ENCODE results near the gene REV3L. TPM values are rescaled to one million over a fixed set of nuclear protein-coding genes. Genes with fewer than 3 reads are reported as not detected.

REV3L gene
- total RNA-seq, 1 experiment from 2014 or later, result 17.2 TPM

DNA sequence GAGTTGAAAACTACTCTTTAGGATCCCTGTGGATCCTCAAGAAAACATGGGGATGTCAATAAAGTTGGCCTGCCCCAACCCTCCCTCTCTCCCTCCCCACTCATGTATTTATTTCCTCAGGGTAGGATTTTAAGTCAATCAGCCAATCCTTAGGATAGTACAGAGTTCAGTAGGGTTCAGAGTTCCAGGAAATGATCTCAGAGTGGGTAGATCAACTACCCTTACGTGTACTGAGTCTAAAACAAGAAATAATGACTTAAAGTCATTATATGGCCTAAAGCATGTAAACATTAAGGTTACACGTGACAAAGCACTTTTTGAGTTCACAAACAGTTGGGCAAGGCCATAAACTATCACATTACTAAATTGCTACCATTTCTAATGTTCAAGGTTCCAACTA lies 47.2 kb upstream of the REV3L start:
- no peak overlapping the region for H3K4me3 Mint-ChIP-seq (ENCODE audit: low read depth, unreplicated experiment)
- DNase-seq, result no peak
- no peak overlapping the region for H3K27ac Mint-ChIP-seq (ENCODE audit: unreplicated experiment)
- H3K27me3 Mint-ChIP-seq (ENCODE audit: unreplicated experiment), result no peaks in the 10 kb centered on the region
- CTCF ChIA-PET, result no interaction called here
- intact Hi-C loops (cut with micrococcal nuclease; ENCODE audit: unreplicated experiment), result no loop called here
- H3K36me3 Mint-ChIP-seq (ENCODE audit: insufficient read depth, unreplicated experiment), result no peaks in the 10 kb centered on the region
- TF ChIP-seq, protein P1, sequence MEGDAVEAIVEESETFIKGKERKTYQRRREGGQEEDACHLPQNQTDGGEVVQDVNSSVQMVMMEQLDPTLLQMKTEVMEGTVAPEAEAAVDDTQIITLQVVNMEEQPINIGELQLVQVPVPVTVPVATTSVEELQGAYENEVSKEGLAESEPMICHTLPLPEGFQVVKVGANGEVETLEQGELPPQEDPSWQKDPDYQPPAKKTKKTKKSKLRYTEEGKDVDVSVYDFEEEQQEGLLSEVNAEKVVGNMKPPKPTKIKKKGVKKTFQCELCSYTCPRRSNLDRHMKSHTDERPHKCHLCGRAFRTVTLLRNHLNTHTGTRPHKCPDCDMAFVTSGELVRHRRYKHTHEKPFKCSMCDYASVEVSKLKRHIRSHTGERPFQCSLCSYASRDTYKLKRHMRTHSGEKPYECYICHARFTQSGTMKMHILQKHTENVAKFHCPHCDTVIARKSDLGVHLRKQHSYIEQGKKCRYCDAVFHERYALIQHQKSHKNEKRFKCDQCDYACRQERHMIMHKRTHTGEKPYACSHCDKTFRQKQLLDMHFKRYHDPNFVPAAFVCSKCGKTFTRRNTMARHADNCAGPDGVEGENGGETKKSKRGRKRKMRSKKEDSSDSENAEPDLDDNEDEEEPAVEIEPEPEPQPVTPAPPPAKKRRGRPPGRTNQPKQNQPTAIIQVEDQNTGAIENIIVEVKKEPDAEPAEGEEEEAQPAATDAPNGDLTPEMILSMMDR (IDR thresholded peaks at IDR 0.05; ENCODE audit: unreplicated experiment), result no peak
- no TSS peak for BruUV-seq (replicated peaks)
- H3K4me1 Mint-ChIP-seq (ENCODE audit: low read depth, unreplicated experiment), result no peaks in the 10 kb centered on the region
- H3K9me3 Mint-ChIP-seq (ENCODE audit: low read depth, unreplicated experiment), result no peaks in the 10 kb centered on the region

DNA sequence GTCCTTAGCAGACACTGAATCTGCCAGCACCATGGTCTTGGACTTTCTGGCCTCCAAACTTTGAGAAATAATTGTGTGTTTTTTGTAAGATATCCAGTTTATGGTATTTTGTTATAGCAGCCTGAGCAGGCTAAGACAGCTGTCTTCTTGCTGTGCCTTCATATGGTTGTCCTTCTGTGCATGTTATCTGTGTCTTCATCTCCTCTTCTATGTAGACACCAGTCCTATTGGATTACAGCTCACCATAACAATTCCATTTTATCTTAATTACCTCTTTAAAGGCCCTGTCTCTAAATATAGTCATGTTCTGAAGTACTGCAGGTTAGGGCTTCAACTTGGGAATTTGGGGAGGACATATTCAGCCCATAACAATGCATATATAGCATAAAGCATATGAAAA lies 44.3 kb upstream of the REV3L start:
- Mint-ChIP-seq H3K27ac (ENCODE audit: unreplicated experiment) (no peak overlapping the region), H3K4me3 (ENCODE audit: low read depth, unreplicated experiment) (no peak overlapping the region), H3K36me3 (ENCODE audit: insufficient read depth, unreplicated experiment) (no peaks in the 10 kb centered on the region), H3K27me3 (ENCODE audit: unreplicated experiment) (no peaks in the 10 kb centered on the region), H3K9me3 (ENCODE audit: low read depth, unreplicated experiment) (no peaks in the 10 kb centered on the region), H3K4me1 (ENCODE audit: low read depth, unreplicated experiment) (no peaks in the 10 kb centered on the region)
- TF ChIP-seq, protein P1 (IDR thresholded peaks at IDR 0.05; ENCODE audit: unreplicated experiment), result no peak
- intact Hi-C loops (cut with micrococcal nuclease; ENCODE audit: unreplicated experiment), result no loop called here
- DNase-seq, result no peak
- CTCF ChIA-PET, result interaction anchor here (0.6 kb wide), 2 partner anchors 12 to 1060 kb away, joined by 4 to 7 read pairs; no protein-coding TSS in a partner anchor
- BruUV-seq (replicated peaks), result no TSS peak

DNA sequence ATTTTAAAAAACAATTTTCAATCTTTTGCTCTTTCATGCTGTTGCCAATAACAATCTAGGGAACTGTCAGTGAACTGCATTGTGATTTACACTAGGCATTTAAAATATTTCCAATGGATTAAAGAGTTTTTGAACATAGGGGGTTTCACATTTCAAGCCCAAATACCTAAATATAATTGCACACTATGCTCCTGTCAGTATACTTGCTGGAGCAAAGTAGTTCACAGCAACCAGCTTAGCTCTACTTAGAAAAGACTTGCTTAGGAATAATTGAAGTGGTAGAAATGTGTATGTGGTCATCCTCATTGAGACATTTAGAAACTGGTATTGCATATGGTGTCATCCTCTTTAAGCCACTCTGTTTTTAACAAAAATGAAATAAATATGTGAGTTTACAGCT lies 41.7 kb upstream of the REV3L start:
- Mint-ChIP-seq H3K4me1 (ENCODE audit: low read depth, unreplicated experiment) (no peaks in the 10 kb centered on the region), H3K27ac (ENCODE audit: unreplicated experiment) (no peak overlapping the region), H3K9me3 (ENCODE audit: low read depth, unreplicated experiment) (no peaks in the 10 kb centered on the region), H3K4me3 (ENCODE audit: low read depth, unreplicated experiment) (no peak overlapping the region), H3K27me3 (ENCODE audit: unreplicated experiment) (no peaks in the 10 kb centered on the region), H3K36me3 (ENCODE audit: insufficient read depth, unreplicated experiment) (no peaks in the 10 kb centered on the region)
- TF ChIP-seq, protein P1 (IDR thresholded peaks at IDR 0.05; ENCODE audit: unreplicated experiment), result no peak
- DNase-seq, result no peak
- no TSS peak for BruUV-seq (replicated peaks)
- intact Hi-C loops (cut with micrococcal nuclease; ENCODE audit: unreplicated experiment), result no loop called here
- CTCF ChIA-PET, result no interaction called here

DNA sequence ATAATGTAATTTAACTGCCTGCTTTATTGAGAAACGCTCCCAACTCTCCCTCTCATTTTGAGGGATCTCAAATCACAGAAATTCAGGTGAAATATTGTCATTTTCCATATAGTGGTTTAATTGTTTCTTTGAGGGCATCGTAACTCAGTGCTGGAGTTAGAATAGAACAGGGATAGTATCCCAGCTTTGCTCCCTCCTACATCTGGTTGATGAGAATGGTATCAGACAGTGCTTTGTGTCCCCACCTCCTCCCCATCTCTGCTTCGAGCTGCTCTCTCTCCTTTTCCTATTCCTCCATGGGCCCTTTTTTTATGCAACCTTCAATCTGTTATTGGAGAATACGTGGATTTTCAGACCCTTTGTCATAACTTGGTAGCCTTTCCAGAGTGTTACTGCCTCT lies 41.2 kb upstream of the REV3L start:
- TF ChIP-seq, protein P1 (IDR thresholded peaks at IDR 0.05; ENCODE audit: unreplicated experiment), result no peak
- Mint-ChIP-seq H3K27me3 (ENCODE audit: unreplicated experiment) (no peaks in the 10 kb centered on the region), H3K4me3 (ENCODE audit: low read depth, unreplicated experiment) (no peak overlapping the region), H3K9me3 (ENCODE audit: low read depth, unreplicated experiment) (no peaks in the 10 kb centered on the region), H3K27ac (ENCODE audit: unreplicated experiment) (no peak overlapping the region), H3K36me3 (ENCODE audit: insufficient read depth, unreplicated experiment) (no peaks in the 10 kb centered on the region), H3K4me1 (ENCODE audit: low read depth, unreplicated experiment) (no peaks in the 10 kb centered on the region)
- CTCF ChIA-PET, result no interaction called here
- intact Hi-C loops (cut with micrococcal nuclease; ENCODE audit: unreplicated experiment), result no loop called here
- DNase-seq, result no peak
- BruUV-seq (replicated peaks), result no TSS peak
